Sigmoid colon (tissue), 7 donors: Measurements from ENCODE around the gene RSPH9. TPM values are rescaled to one million over a fixed set of nuclear protein-coding genes. Genes with fewer than 3 reads are reported as not detected.

Source experiments
- DNase-seq: peaks from one replicate; pipeline ENCODE4 v3.0.0-alpha.2; 2019
- H3K27ac ChIP-seq, 4 donors: fragments of 200-600 bp; sonication (generic); one replicate each; pipeline ENCODE4 v1.5.1; 2016 to 2019; ENCODE audit warnings: mild to moderate bottlenecking in 1 of 4
- H3K27me3 ChIP-seq, 3 donors: fragments of 200-600 bp; sonication (generic); one replicate each; pipeline ENCODE4 v1.5.1; 2019; ENCODE audit warnings: mild to moderate bottlenecking in 1 of 3
- H3K36me3 ChIP-seq, 4 donors: fragments of 200-600 bp; sonication (generic); one replicate each; pipeline ENCODE4 v1.5.1; 2016 to 2019
- H3K4me1 ChIP-seq, 4 donors: fragments of 200-600 bp; sonication (generic); one replicate each; pipeline ENCODE4 v1.5.1; 2017 to 2019
- H3K4me3 ChIP-seq, 4 donors: fragments of 200-600 bp; sonication (generic); one replicate each; pipeline ENCODE4 v1.5.1; 2017 to 2019; ENCODE audit warnings: mild to moderate bottlenecking in 2 of 4, moderate library complexity in 1 of 4
- H3K9me3 ChIP-seq, 4 donors: fragments of 200-600 bp in 3 of 4; sonication (generic) in 3 of 4; one replicate each; pipeline versions ENCODE4 v1.5.1 to v1.6.1; 2013 to 2019
- EP300 ChIP-seq, 4 donors: sonication (generic); formaldehyde crosslinking; IDR thresholded peaks; one replicate each; pipeline ENCODE4 v1.6.1; 2017; ENCODE audit warnings: antibody characterized with exemption in 4 of 4
- POLR2A ChIP-seq, 2 donors: fragments of 450-650 bp; IDR thresholded peaks; one replicate each; pipeline ENCODE4 v1.6.1; 2016; ENCODE audit warnings: antibody characterized with exemption in 2 of 2, mild to moderate bottlenecking in 2 of 2, moderate library complexity in 2 of 2
- POLR2AphosphoS5 ChIP-seq, 4 donors: sonication (generic); formaldehyde crosslinking; IDR thresholded peaks; one replicate each; pipeline ENCODE4 v1.6.1; 2017; ENCODE audit warnings: antibody characterized with exemption in 4 of 4
- WGBS, 2 donors: extraction: QIAGEN DNeasy Blood & Tissue Kit; methylation state at CpG; one replicate each; pipeline ENCODE4 v1.1.7; 2013; 5-methylcytosine and 5-hydroxymethylcytosine counted together
- intact Hi-C: fragments of 100-400 bp; cut with DNase I; formaldehyde crosslinking; loops from one replicate; pipeline ENCODE4 v1.15.1; 2023
- polyA plus RNA-seq, 3 donors: library from polyadenylated mRNA; stranded (reverse); fragments of 200-250 nt; gene quantifications; one replicate each; pipeline ENCODE4 v1.2.3, GENCODE V29; 2013
- total RNA-seq, 4 donors: library from RNA; depleted of rRNA; stranded (reverse); fragments of >200 nt; gene quantifications; one replicate each; pipeline ENCODE4 v1.1.0, GENCODE V29; 2016
- TF ChIP-seq, protein P1 (sequence below), 4 experiments: fragments of 450-650 bp in 3 of 4; fragments of 200-600 bp in 1 of 4; IDR thresholded peaks; one replicate each; pipeline ENCODE4 v1.5.1; 2016 to 2019; ENCODE audit warnings: antibody characterized with exemption in 4 of 4, mild to moderate bottlenecking in 3 of 4, moderate library complexity in 2 of 4
- donor health status: healthy with polysubstance abuse.
- donor health status: Bipolar disorder and iron deficiency.
- donor health status: healthy.

Gene RSPH9
- total and polyA plus RNA-seq, 7 donors = under 0.01 to 0.68 (median 0.36) TPM; not detected in 1

DNA sequence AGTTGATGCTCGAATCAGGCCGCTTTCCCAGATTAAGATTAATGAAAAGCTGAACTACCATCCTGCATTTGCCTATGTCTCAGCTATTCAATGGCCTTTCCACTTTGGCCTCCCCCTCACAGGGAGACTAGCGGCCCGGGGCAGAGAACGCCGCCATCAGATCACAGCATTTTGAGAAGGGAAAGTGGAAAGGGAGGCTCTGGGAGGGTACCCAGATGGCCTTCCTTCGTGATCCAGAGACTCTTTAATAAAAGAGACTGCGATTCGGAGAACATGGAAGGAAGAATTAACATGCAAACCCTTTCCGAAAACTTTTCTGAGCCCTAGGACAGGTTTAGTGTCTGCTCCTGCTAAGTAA is 42.2 kb downstream of the RSPH9 start:
- Histone ChIP-seq H3K4me1 (peaks cover 0 to 35% (median 20%) of the 10 kb centered on the region in 4 donors), H3K27ac (peak overlapping the region; percentile 72 to 78 (median 76)), H3K9me3 (no peaks in the 10 kb centered on the region), H3K27me3 (no peaks in the 10 kb centered on the region), H3K36me3 (no peaks in the 10 kb centered on the region), H3K4me3 (peak overlapping the region; percentile 85 to 93 (median 86))
- TF ChIP-seq POLR2A (IDR thresholded peaks at IDR 0.05) (no peak), POLR2AphosphoS5 (IDR thresholded peaks at IDR 0.05) (no peak), EP300 (IDR thresholded peaks at IDR 0.05) (no peak)
- TF ChIP-seq, protein P1, sequence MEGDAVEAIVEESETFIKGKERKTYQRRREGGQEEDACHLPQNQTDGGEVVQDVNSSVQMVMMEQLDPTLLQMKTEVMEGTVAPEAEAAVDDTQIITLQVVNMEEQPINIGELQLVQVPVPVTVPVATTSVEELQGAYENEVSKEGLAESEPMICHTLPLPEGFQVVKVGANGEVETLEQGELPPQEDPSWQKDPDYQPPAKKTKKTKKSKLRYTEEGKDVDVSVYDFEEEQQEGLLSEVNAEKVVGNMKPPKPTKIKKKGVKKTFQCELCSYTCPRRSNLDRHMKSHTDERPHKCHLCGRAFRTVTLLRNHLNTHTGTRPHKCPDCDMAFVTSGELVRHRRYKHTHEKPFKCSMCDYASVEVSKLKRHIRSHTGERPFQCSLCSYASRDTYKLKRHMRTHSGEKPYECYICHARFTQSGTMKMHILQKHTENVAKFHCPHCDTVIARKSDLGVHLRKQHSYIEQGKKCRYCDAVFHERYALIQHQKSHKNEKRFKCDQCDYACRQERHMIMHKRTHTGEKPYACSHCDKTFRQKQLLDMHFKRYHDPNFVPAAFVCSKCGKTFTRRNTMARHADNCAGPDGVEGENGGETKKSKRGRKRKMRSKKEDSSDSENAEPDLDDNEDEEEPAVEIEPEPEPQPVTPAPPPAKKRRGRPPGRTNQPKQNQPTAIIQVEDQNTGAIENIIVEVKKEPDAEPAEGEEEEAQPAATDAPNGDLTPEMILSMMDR (IDR thresholded peaks at IDR 0.05) = no peak
- intact Hi-C loops = loop anchor here (5.0 kb wide), 1 partner anchor 80 kb away; no protein-coding TSS in a partner anchor
- 5 to 7% methylated on average over 10 of the region's 10 CpGs for WGBS, 2 donors
- no peak for DNase-seq

DNA sequence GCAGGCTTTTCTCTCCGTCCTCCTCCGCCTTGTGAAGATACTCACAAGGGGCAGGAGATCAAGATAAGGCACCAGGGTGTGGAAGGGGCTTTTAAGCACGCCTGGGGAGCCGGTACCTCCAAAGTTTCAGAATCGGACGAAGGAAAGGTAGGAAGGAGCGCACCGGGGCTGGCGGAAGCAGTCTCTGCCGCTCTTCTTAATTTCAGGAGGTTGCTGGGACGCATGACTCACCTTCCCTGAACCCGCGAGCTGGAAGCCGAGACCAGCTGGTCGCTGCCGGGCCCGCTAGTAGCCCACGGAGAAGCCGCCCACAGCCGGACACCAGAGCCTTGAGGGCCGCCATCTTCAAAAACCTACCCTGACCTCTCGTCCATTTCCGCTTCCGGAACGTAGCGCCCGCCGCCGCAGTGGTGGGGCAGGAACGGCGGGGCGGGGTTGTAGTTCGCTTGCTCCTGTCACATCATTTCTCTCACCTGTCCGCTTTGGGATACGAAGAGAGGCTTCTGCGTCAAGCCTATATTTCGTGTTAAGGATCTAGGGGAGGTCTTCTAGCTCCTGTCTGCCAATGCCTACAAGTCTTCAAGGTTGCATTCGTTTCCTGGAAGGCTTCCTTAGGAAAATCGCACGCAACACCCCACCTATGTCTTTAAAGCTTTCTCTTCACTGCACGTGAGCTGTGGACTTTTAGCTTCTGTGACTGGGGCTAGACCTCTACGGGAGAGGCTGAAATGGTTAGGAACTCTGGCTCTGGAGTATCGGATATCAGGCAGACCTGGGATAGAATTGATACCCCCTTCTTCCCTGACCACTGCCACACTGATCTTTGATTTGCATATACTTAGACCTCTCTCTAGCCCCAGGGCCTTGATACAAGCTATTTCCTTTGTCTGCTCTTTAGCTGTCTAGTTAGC is 42.9 kb downstream of the RSPH9 start, which contains the start of gene MRPS18A:
Gene MRPS18A, minus strand, starts transcription at position 355 of the 911 bp plus-strand sequence. Its CDS starts 12 bp downstream, at position 343.
- WGBS, 2 donors = 6 to 8% methylated on average over 43 of the region's 43 CpGs
- H3K4me1 ChIP-seq = peaks cover 0 to 35% (median 20%) of the 10 kb centered on the region in 4 donors

DNA sequence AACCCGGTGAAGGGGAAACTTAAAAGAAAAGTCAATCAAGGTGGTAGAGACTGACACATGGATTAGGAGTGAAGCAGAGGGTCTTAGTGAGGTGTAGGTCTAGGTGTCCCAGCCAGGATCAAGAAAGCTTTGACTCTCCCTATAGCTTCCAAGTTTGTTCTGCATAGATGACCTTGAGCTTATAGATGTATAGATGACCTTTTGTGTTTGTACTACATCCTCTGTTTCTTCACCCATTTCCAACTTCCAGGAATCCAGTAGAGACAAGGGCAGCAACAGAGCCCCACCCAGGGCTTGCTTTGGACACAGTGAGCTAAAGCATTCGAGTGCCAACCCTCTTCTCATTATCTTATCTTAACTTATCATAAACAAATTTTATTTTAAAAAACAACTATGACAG is 44.6 kb downstream of the RSPH9 start:
- TF ChIP-seq POLR2AphosphoS5 (IDR thresholded peaks at IDR 0.05) (no peak), POLR2A (IDR thresholded peaks at IDR 0.05) (no peak)
- 68 to 70% methylated on average over 2 of the region's 2 CpGs for WGBS, 2 donors
- H3K4me1 ChIP-seq = peaks cover 0 to 21% (median 20%) of the 10 kb centered on the region in 4 donors
- H3K27ac ChIP-seq = no peak overlapping the region
- intact Hi-C loops = loop anchor here (5.0 kb wide), 1 partner anchor 78 kb away; no protein-coding TSS in a partner anchor
- no peaks in the 10 kb centered on the region for H3K27me3 ChIP-seq
- no peaks in the 10 kb centered on the region for H3K36me3 ChIP-seq
- no peak overlapping the region for H3K4me3 ChIP-seq
- no peaks in the 10 kb centered on the region for H3K9me3 ChIP-seq
- no peak for DNase-seq

More for the DNA sequence above, 42.9 kb downstream of the RSPH9 start, which contains the start of gene MRPS18A:
- Histone ChIP-seq H3K36me3 (no peaks in the 10 kb centered on the region), H3K27ac (peak within 1 kb of the TSS; percentile 72 to 78 (median 76)), H3K9me3 (no peaks in the 10 kb centered on the region), H3K27me3 (no peaks in the 10 kb centered on the region), H3K4me3 (peak within 1 kb of the TSS; percentile 85 to 93 (median 86))
- DNase-seq = peak; percentile 90
- intact Hi-C loops = loop anchor here (5.0 kb wide), 1 partner anchor 80 kb away; no protein-coding TSS in a partner anchor
- TF ChIP-seq, protein P1 (IDR thresholded peaks at IDR 0.05) = no peak
- peak; percentile 61 to 87 (median 81) for TF ChIP-seq POLR2AphosphoS5 (IDR thresholded peaks at IDR 0.05)
- no peak for TF ChIP-seq EP300 (IDR thresholded peaks at IDR 0.05)
- TF ChIP-seq POLR2A (IDR thresholded peaks at IDR 0.05) = peak; percentile 19 to 76

DNA sequence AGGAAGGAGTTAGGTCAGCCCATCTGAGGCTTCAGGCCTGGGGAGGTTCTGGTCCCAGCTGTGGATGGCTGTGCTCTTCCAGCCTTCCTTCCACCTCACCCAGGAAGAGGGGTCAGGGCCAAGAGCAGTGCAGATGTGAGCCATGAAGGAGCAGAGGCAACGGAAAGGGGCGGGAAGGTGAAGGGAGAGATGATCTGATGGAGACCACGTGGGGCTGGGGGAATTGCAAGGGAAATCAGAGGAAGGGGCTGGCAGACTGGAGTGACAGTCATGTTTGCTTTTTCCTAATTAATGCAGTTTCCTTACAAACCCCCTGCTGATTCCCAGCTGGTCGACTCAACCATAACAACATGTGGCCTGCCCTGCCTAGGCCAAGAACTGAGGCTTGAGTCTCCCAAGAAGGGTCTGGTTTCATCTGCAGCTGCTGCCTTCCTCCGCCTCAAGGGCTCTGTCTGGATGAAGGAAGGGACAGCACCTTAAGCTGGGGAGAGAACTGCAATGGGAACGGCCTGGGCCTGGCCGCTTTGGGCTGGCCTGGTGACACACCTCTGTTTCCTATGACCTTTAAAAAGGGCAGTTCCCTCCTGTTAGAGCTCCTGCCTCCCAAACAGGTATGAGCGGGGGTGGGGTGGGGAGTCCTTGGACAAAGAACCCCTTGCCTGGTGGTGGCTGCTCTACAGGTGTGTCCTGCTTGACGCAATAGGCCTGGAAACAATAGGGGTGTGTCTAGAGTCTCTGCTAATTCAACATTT is 50.6 kb downstream of the RSPH9 start:
- Histone ChIP-seq H3K27ac (peak overlapping the region in 2 of 4 donors; percentile 41 to 44), H3K4me1 (no peaks in the 10 kb centered on the region), H3K4me3 (no peak overlapping the region), H3K27me3 (no peaks in the 10 kb centered on the region), H3K36me3 (no peaks in the 10 kb centered on the region), H3K9me3 (no peaks in the 10 kb centered on the region)
- TF ChIP-seq POLR2A (IDR thresholded peaks at IDR 0.05) = no peak
- TF ChIP-seq, protein P1 (IDR thresholded peaks at IDR 0.05) = no peak
- intact Hi-C loops = no loop called here
- WGBS, 2 donors = 36 to 63% methylated on average over 9 of the region's 9 CpGs
- DNase-seq = no peak

DNA sequence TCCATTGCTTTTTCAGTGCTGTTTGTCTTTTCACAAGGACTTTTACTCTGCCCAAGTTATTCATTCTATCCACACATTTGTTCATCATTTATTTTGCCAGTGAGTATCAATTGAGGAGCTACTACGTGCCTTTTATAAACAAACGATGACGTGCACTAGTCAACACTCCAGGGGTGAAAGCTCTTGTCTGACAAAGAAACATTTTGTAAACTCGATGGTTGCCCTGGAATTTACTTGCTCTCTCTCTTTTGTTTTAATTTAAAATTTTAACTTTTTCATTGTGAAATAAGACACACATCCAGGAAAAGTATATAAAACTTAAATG is 51.1 kb downstream of the RSPH9 start:
- Histone ChIP-seq H3K36me3 (no peaks in the 10 kb centered on the region), H3K4me3 (no peak overlapping the region), H3K27ac (no peak overlapping the region), H3K4me1 (no peaks in the 10 kb centered on the region), H3K27me3 (no peaks in the 10 kb centered on the region), H3K9me3 (no peaks in the 10 kb centered on the region)
- no peak for DNase-seq
- TF ChIP-seq, protein P1 (IDR thresholded peaks at IDR 0.05) = no peak
- no peak for TF ChIP-seq EP300 (IDR thresholded peaks at IDR 0.05)
- no peak for TF ChIP-seq POLR2AphosphoS5 (IDR thresholded peaks at IDR 0.05)
- TF ChIP-seq POLR2A (IDR thresholded peaks at IDR 0.05) = no peak
- WGBS, 2 donors = 10 to 65% methylated on average over 4 of the region's 4 CpGs
- intact Hi-C loops = no loop called here
